ENCODE results near the gene SPNS2. TPM values are rescaled to one million over a fixed set of nuclear protein-coding genes. Genes with fewer than 3 reads are reported as not detected.

Gene SPNS2
- polyA plus RNA-seq, 3 donors: 0.23 to 0.33 TPM; not detected in 1

DNA sequence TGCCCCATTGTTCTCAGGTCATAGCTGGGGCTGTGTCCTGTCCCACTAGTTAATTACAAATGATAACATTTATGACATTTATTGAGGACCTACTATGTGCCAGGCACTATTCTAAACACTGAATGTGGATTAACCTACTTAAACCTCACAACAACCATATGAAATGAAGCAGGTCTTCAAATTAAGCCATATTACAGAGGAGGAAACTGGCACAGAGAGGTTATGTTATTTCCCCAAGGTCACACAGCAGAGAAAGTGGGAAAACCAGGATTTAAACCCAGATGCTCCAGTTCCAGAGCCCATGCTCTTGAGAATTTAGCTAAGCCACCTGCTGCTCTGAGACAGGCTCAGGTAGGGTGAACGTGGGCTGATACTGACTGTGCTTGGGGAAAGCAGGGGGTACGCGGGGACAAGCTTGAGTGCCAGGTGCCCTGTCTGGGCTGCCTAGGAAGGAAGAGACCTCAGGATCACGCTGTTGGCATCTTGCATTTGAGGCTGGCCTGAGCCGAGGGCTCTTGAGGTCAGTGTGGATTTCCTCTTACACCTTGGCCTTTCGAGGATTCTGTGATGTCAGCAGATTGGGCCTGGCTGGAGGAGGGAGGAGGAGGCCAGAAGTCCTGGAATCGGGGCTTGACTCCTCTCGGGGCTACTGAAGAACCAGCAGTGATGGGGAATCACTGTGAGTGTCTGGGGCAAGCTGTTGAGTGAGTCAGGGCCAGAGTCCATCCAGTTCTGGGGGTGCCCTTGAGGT is 8.9 kb downstream of the SPNS2 start:
- Histone ChIP-seq H3K4me2 (replicated peaks; ENCODE audit: extremely low read depth, low read length, poor library complexity, severe bottlenecking) (no peak overlapping the region), H3K9me3 (replicated peaks in 1 of 2; ENCODE audit: control insufficient read depth in 1 of 2, insufficient read depth in 1 of 2, low read length in 2 of 2) (no peaks in the 10 kb centered on the region), H3K9ac (ENCODE audit: insufficient read depth, low read length, poor library complexity, severe bottlenecking) (no peak overlapping the region), H3K27ac (ENCODE audit: low read depth in 1 of 2, low read length in 2 of 2) (no peak overlapping the region), H3K4me3 (replicated peaks in 1 of 3; ENCODE audit: low read depth in 2 of 3, low read length in 3 of 3) (no peak overlapping the region), H4K20me1 (ENCODE audit: insufficient read depth, low read length) (no peaks in the 10 kb centered on the region), H3K36me3 (replicated peaks in 1 of 2; ENCODE audit: control insufficient read depth in 1 of 2, insufficient read depth in 2 of 2, low read length in 2 of 2) (no peaks in the 10 kb centered on the region), H3K4me1 (ENCODE audit: control insufficient read depth in 1 of 2, insufficient read depth in 2 of 2, low read length in 2 of 2) (peaks cover 22 to 29% of the 10 kb centered on the region in 2 donors), H3K27me3 (ENCODE audit: control insufficient read depth in 2 of 2, insufficient read depth in 2 of 2, low read length in 2 of 2) (no peaks in the 10 kb centered on the region), H3K79me2 (ENCODE audit: insufficient read depth, low read length) (no peaks in the 10 kb centered on the region), H2AFZ (ENCODE audit: insufficient read depth, low read depth, low read length, poor library complexity, severe bottlenecking) (no peak overlapping the region)
- Mint-ChIP-seq H3K36me3 (no peaks in the 10 kb centered on the region), H3K4me3 (no peak overlapping the region), H3K27me3 (ENCODE audit: low read depth in 3 of 3) (peaks cover 10 to 35% (median 15%) of the 10 kb centered on the region in 3 donors), H3K27ac (no peak overlapping the region), H3K4me1 (peaks cover 41% of the 10 kb centered on the region), H3K9me3 (no peaks in the 10 kb centered on the region)
- no peak for DNase-seq
- 68% methylated on average over 8 of the region's 8 CpGs for WGBS (ENCODE audit: insufficient coverage)
- intact Hi-C loops (cut with micrococcal nuclease): no loop called here
- TF ChIP-seq, protein P1, sequence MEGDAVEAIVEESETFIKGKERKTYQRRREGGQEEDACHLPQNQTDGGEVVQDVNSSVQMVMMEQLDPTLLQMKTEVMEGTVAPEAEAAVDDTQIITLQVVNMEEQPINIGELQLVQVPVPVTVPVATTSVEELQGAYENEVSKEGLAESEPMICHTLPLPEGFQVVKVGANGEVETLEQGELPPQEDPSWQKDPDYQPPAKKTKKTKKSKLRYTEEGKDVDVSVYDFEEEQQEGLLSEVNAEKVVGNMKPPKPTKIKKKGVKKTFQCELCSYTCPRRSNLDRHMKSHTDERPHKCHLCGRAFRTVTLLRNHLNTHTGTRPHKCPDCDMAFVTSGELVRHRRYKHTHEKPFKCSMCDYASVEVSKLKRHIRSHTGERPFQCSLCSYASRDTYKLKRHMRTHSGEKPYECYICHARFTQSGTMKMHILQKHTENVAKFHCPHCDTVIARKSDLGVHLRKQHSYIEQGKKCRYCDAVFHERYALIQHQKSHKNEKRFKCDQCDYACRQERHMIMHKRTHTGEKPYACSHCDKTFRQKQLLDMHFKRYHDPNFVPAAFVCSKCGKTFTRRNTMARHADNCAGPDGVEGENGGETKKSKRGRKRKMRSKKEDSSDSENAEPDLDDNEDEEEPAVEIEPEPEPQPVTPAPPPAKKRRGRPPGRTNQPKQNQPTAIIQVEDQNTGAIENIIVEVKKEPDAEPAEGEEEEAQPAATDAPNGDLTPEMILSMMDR (IDR thresholded peaks at IDR 0.05): no peak

DNA sequence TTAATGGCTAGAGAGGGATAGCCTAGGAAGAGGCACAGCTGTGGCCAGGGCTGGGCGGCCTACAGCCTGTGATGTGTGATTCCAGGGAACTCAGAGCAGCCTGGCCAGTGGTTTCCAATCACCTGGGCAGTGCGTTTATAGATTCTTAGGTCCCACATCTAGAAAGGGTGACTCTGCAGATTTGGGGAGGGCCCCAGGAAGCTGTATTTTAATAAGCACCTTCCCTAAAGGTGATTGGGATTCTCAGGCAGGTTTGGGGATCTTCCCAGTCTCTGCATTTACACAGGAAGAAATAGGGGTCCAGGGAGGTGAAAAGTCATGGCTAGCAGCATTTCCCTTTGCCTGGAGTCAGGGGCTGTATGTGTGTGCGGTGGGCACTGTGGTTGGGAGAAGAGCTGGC is 9.5 kb downstream of the SPNS2 start:
- no peak overlapping the region for H3K4me3 ChIP-seq (replicated peaks in 1 of 3; ENCODE audit: low read depth in 2 of 3, low read length in 3 of 3)
- H3K79me2 ChIP-seq (ENCODE audit: insufficient read depth, low read length): no peaks in the 10 kb centered on the region
- no peak overlapping the region for H3K27ac ChIP-seq (ENCODE audit: low read depth in 1 of 2, low read length in 2 of 2)
- intact Hi-C loops (cut with micrococcal nuclease): no loop called here
- no peak overlapping the region for H3K4me2 ChIP-seq (replicated peaks; ENCODE audit: extremely low read depth, low read length, poor library complexity, severe bottlenecking)
- H3K9me3 ChIP-seq (replicated peaks in 1 of 2; ENCODE audit: control insufficient read depth in 1 of 2, insufficient read depth in 1 of 2, low read length in 2 of 2): no peaks in the 10 kb centered on the region
- H3K4me1 ChIP-seq (ENCODE audit: control insufficient read depth in 1 of 2, insufficient read depth in 2 of 2, low read length in 2 of 2): peaks cover 22 to 29% of the 10 kb centered on the region in 2 donors
- Mint-ChIP-seq H3K4me1 (peaks cover 41% of the 10 kb centered on the region), H3K9me3 (no peaks in the 10 kb centered on the region), H3K4me3 (no peak overlapping the region), H3K36me3 (no peaks in the 10 kb centered on the region), H3K27me3 (ENCODE audit: low read depth in 3 of 3) (peaks cover 10 to 31% (median 12%) of the 10 kb centered on the region in 3 donors), H3K27ac (no peak overlapping the region)
- H4K20me1 ChIP-seq (ENCODE audit: insufficient read depth, low read length): no peaks in the 10 kb centered on the region
- WGBS (ENCODE audit: insufficient coverage): 51% methylated on average over 3 of the region's 3 CpGs
- H3K27me3 ChIP-seq (ENCODE audit: control insufficient read depth in 2 of 2, insufficient read depth in 2 of 2, low read length in 2 of 2): no peaks in the 10 kb centered on the region
- H3K9ac ChIP-seq (ENCODE audit: insufficient read depth, low read length, poor library complexity, severe bottlenecking): no peak overlapping the region
- no peak overlapping the region for H2AFZ ChIP-seq (ENCODE audit: insufficient read depth, low read depth, low read length, poor library complexity, severe bottlenecking)
- no peak for DNase-seq
- no peaks in the 10 kb centered on the region for H3K36me3 ChIP-seq (replicated peaks in 1 of 2; ENCODE audit: control insufficient read depth in 1 of 2, insufficient read depth in 2 of 2, low read length in 2 of 2)
- TF ChIP-seq, protein P1 (IDR thresholded peaks at IDR 0.05): no peak
